HG02885 (cell line): ENCODE results near the gene SIX3.

ENCODE experiments used
- ATAC-seq: cut with Tn5 transposase; IDR thresholded peaks from one replicate; pipeline ENCODE4 v1.9.1; 2021; ENCODE audit warnings: mild to moderate bottlenecking; ENCODE audit not compliant: unreplicated experiment, poor library complexity

The SIX3 gene

GRCh38 chr2:44980751-44981713 is 39.5 kb downstream of the SIX3 start:
- no peak for ATAC-seq

GRCh38 chr2:44981714-44982108 is 40.2 kb downstream of the SIX3 start:
- no peak for ATAC-seq

DNA sequence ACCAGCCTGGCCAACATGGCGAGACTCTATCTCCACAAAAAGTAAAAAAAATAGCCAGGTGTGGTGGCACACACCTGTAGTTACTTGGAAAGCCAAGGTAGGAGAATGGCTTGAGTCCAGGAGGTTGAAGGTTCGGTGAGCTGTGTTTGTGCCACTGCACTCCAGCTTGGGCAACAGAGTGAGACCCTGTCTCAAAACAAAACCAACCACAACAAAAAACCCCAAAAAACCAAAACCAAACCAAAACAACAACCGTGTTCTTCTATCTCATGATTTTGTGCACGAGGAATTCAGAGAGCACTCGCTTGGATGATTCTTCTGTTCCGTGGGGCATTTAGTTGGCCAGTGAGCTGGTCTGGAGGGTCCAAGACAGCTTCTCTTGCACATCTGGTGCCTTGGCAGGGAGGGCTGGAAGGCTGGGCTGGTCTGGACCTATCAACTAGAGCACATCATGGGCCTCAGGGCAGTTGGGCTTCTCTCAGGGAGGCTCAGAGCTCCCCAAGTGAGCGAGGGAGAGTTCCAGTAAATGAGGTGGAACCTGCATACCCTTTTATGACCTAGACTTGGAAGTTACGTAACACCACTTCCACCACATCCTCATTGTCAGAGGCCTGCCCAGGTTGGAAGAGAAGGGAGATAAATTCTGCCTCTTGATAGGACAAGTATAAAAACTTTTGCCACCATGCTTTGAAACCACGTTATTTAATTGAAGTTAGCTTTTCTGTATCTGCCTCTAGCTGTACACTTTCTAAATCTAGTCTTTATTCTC is 42.5 kb downstream of the SIX3 start:
- ATAC-seq = no peak

DNA sequence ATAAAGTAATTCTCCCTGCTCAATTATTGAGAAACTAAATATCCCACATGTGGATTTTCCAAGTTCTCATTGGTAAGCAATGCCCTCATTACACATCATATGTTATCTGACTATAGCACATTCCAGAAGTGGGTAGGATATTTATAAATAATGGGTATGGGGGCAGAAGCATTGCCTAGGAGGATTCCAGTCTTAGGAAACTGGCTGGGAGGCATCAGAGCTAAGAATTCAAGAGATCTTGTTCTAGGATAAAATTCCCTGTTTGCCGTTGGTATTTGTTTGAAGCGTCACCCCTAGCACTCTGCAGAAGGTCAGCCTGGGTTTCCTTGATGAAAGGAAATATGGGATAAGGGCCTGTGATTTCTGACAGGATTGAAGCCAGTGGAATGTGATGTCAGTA is 47.7 kb downstream of the SIX3 start:
- ATAC-seq = no peak

- ATAC-seq = no peak
These were observed 52.9 kb downstream of the SIX3 start for GRCh38 chr2:44994377-44994776.
